GM18507 (cell line): ENCODE data around the gene C1S.
A peak's percentile ranks its signal among the peaks of the same experiment; 100 is the strongest.
"Not testable (repeated sequence)": the region's sequence is repeated elsewhere in the genome, so short reads cannot be mapped to it uniquely, and the experiment has no call there.

ENCODE experiments used
- DNase-seq: peaks from one replicate; pipeline ENCODE4 v3.0.0; 2011; ENCODE audit warnings: low read depth; ENCODE audit not compliant: insufficient read length; ENCODE audit errors: extremely low spot score
- FAIRE-seq: peaks from 2 replicates; lab custom pipeline; 2011; peaks lifted over from hg19 to GRCh38; lab: Jason Lieb, UNC

C1S gene

GRCh38 chr12:7096979-7097378 lies 36.5 kb downstream of the C1S start:
- DNase-seq: no peak
- no peak for FAIRE-seq

GRCh38 chr12:7099290-7099996 lies 38.9 kb downstream of the C1S start:
- DNase-seq (no peak), FAIRE-seq (no peak)

DNA sequence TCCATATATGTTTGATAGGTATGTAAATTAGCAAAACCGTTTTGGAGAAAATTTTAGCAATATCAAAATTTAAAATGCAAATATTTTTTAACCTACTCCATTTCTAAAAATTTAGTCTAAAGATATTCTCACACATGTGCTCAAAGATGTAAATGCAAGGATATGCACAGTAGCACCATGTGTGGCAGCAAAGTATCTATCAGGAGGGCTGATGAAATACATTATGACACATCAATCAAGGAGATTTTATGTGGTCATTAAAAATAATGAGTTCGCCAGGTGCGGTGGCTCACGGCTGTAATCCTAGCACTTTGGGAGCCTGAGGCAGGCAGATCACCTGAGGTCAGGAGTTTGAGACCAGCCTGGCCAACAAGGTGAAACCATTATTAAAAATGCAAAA lies 39.7 kb downstream of the C1S start:
- DNase-seq (no peak), FAIRE-seq (no peak)

GRCh38 chr12:7101047-7101693 lies 40.7 kb downstream of the C1S start:
- FAIRE-seq (no peak), DNase-seq (no peak)

DNA sequence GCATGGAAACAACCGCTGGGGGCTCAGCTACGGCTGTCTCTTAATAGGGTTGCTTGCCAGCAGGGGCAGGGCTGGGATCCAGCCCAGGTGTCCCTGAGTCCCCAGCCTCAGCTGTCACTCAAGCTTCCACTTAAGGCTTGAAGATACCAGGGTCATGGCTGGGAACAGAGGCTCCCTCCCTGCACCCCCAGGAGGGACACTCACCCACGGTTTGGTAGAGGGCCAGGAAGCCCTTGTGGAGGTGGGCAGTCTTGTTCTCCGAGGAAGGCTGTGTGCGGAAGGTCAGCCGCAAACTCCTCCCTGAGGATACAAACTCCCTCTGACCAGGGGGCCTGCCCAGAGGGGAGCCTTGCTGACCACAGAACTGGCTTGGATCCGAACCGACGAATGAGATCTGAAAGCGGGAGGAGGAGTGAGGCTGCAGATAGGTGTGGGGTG lies 41.2 kb downstream of the C1S start:
- no peak for DNase-seq
- FAIRE-seq: no peak

GRCh38 chr12:7102582-7102981 lies 42.1 kb downstream of the C1S start:
- DNase-seq: no peak
- no peak for FAIRE-seq

DNA sequence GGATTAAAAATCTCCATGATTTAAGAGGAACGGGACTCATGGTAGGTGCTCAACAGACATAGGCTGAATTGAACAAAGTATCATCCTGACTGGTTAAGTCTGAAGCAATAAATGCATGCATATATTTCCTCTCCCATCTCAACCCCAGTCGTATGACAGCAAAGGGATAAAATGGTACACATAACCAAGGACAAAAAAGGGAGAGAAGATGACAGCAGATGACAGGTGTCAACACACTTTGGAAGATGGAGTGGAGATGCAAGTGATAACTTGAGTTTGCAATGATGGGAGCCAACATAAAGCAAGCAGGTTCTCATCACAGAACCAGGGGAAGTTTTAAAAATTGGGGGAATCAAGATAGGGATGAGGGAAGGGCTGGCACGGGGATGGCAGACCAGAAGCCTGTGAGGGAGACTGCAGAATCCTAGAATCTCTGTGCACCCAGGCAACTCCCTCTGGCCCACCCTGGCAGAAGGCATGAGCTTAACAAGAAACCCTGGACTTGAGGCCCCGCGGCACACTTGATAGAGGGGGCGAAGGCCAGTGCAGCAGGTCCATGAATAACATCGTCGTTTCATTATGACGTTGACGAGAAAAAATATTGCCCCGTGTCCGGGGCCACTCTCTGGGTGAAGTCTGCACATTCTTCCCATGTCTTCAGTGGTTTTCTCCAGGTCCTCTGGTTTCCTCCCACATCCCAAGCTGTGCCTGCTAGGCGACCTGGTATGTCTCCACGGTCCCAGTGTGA lies 43.5 kb downstream of the C1S start:
- no peak for DNase-seq
- FAIRE-seq: no peak

GRCh38 chr12:7106082-7106481 lies 45.6 kb downstream of the C1S start:
- FAIRE-seq (no peak), DNase-seq (no peak)

DNA sequence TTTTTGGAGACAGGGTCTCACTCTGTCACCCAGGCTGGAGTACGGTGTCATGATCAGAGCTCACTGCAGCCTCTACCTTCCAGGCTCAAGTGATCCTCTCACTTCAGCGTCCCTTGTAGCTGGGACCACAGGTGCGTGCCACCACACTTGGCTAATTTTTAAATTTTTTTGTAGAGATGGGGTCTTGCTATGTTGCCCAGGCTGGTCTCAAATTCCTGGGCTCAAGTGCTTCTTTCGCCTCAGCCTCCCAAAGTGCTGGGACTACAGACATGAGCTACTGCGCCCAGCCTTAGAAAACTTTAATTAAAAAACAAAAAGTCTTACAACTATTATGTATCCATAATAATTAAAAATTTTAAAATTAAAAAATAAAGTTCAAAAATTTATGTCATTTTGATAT lies 46.7 kb downstream of the C1S start:
- DNase-seq, FAIRE-seq: not testable (repeated sequence)

DNA sequence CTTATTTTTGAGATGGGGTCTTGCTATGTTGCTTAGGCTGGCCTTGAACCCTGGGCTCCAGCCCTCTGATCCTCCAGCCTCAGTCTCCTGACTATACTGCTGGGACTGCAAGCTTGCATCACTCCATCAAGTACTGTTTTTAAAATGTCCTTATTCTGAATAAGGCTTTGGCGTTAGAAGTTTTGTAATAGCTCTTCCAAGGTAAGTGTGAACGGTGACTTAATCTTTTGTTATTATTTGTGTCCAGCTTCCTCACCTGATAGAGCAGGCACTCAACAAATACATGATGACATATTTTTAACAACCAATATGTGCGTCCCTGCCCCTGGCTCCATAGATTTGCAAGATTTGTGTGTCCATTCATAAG lies 47.1 kb downstream of the C1S start:
- DNase-seq (no peak), FAIRE-seq (peak; percentile 66)

- FAIRE-seq (peak; percentile 98), DNase-seq (peak; percentile 81)
Observed at GRCh38 chr12:7108003-7108795, 47.7 kb downstream of the C1S start.

GRCh38 chr12:7108796-7109571 lies 48.5 kb downstream of the C1S start, which contains the start of gene C1RL:
C1RL (minus strand) TSS chr12:7109214; CDS start chr12:7109180, 34 bp downstream.
- DNase-seq: peak; percentile 54
- peak; percentile 94 for FAIRE-seq

DNA sequence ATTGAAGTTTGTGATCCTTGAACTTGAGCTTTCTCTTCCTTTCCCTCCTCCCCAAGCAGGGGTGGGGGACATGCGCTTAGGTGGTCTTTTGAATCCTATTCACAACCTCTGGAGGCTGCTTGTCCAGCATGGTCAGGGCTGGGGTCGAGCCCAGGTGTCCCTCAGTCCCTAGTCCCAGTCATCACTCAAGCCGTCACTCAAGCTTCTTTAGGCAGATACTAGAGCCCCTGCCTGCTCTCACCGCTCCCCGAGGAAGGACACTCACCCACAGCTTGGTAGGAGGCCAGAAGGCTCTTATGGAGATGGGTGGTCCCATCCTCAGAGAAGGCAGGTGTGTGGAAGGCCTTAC lies 49.0 kb downstream of the C1S start:
- DNase-seq: no peak
- FAIRE-seq: no peak

DNA sequence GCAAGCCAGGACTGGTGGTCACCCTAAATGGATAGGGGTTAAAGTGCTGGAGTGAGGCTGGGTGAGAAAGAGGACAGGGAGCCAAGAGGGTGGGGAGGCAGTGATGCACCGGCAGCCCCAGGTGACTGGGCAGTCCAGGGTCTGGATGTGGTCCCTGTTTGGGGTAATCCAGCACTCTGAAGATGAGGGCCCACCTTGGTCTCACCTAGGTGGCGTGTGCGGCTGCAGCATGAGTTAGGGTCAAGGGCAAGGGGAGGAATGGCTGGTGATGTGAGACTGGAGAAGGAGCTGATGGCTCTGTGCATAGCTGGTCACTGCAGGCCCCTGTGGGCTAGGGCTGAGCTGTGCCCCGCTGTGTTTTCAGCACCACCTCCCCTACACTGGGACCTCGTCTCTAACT lies 50.1 kb downstream of the C1S start:
- FAIRE-seq: no peak
- DNase-seq: no peak

DNA sequence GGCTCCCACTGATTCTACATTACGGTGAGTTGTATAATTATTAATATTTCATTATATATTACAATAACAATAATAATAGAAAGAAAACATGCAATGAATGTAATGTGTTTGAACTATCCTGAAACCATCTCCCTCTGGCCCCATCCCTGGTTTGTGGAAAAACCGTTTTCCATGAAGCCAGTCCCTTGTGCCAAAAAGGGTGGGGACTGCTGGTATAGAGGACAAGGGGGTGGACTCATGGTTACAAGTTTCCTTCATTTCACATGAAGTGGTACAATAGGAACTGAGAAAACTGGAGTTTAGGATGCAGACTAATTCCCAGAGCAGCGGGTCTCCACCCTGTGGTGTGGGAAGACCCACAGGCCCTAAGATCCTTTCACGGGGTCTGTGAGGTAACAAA lies 51.5 kb downstream of the C1S start:
- DNase-seq (no peak), FAIRE-seq (no peak)

GRCh38 chr12:7113389-7113871 lies 52.9 kb downstream of the C1S start:
- FAIRE-seq (peak; percentile 75), DNase-seq (no peak)

- no peak for FAIRE-seq
- no peak for DNase-seq
Observed at GRCh38 chr12:7114008-7114407, 53.5 kb downstream of the C1S start.

- FAIRE-seq: no peak
Observed at GRCh38 chr12:7114851-7115250, 54.3 kb downstream of the C1S start.

GRCh38 chr12:7116196-7116595 lies 55.7 kb downstream of the C1S start:
- FAIRE-seq (no peak), DNase-seq (no peak)

More at GRCh38 chr12:7114851-7115250, 54.3 kb downstream of the C1S start:
- no peak for DNase-seq
